ENCODE data around the gene MFAP4. TPM values are rescaled to one million over a fixed set of nuclear protein-coding genes. Genes with fewer than 3 reads are reported as not detected.
A peak's percentile ranks its signal among the peaks of the same experiment; 100 is the strongest.

MFAP4 gene
- total and polyA plus RNA-seq, 2 experiments from 2014 or later = 360 to 739 TPM

GRCh38 chr17:19384723-19385391, 2.1 kb downstream of the MFAP4 start:
- peak overlapping the region; percentile 6 for H3K4me3 ChIP-seq
- H3K27me3 ChIP-seq = no peaks in the 10 kb centered on the region
- H3K4me2 ChIP-seq = peak overlapping the region; percentile 77
- H3K9me3 ChIP-seq (ENCODE audit: low read depth) = no peaks in the 10 kb centered on the region
- peaks cover 58% of the 10 kb centered on the region for H3K4me1 ChIP-seq (ENCODE audit: insufficient read depth)
- H3K79me2 ChIP-seq = peaks cover 29% of the 10 kb centered on the region
- no peak overlapping the region for H2AFZ ChIP-seq
- no peaks in the 10 kb centered on the region for H3K36me3 ChIP-seq (replicated peaks; ENCODE audit: insufficient read depth, low read depth)
- H3K9me2 ChIP-seq (replicated peaks; ENCODE audit: insufficient read depth) = no peaks in the 10 kb centered on the region
- H4K20me1 ChIP-seq (ENCODE audit: insufficient read depth, poor library complexity, severe bottlenecking) = no peaks in the 10 kb centered on the region
- TF ChIP-seq EZH2phosphoT487 (IDR thresholded peaks at IDR 0.05; ENCODE audit: low read depth, severe bottlenecking, unreplicated experiment) (no peak), EZH2 (IDR thresholded peaks at IDR 0.05; ENCODE audit: borderline replicate concordance) (no peak), CTCF (IDR thresholded peaks at IDR 0.05; ENCODE audit: poor library complexity) (no peak)
- peak overlapping the region; percentile 90 for H3K27ac ChIP-seq
- DNase-seq (ENCODE audit: low spot score) = peak; percentile 88
- WGBS (ENCODE audit: low lambda C conversion rate, missing lambda C conversion rate) = 58% methylated on average over 16 of the region's 16 CpGs

GRCh38 chr17:19383681-19384470, 3.1 kb downstream of the MFAP4 start:
- Histone ChIP-seq H3K79me2 (peaks cover 39% of the 10 kb centered on the region), H3K9me2 (replicated peaks; ENCODE audit: insufficient read depth) (no peaks in the 10 kb centered on the region), H3K36me3 (replicated peaks; ENCODE audit: insufficient read depth, low read depth) (no peaks in the 10 kb centered on the region), H3K4me3 (no peak overlapping the region), H3K9me3 (ENCODE audit: low read depth) (no peaks in the 10 kb centered on the region), H3K4me2 (peak overlapping the region; percentile 68), H3K27me3 (no peaks in the 10 kb centered on the region), H3K27ac (peak overlapping the region; percentile 90), H3K4me1 (ENCODE audit: insufficient read depth) (peaks cover 49% of the 10 kb centered on the region), H2AFZ (no peak overlapping the region), H4K20me1 (ENCODE audit: insufficient read depth, poor library complexity, severe bottlenecking) (no peaks in the 10 kb centered on the region)
- no peak for DNase-seq (ENCODE audit: low spot score)
- WGBS (ENCODE audit: low lambda C conversion rate, missing lambda C conversion rate) = 87% methylated on average over 6 of the region's 6 CpGs
- TF ChIP-seq EZH2phosphoT487 (IDR thresholded peaks at IDR 0.05; ENCODE audit: low read depth, severe bottlenecking, unreplicated experiment) (no peak), EZH2 (IDR thresholded peaks at IDR 0.05; ENCODE audit: borderline replicate concordance) (no peak), CTCF (IDR thresholded peaks at IDR 0.05; ENCODE audit: poor library complexity) (no peak)

- H2AFZ ChIP-seq = no peak overlapping the region
- H3K79me2 ChIP-seq = peaks cover 43% of the 10 kb centered on the region
- no peak for DNase-seq (ENCODE audit: low spot score)
- WGBS (ENCODE audit: low lambda C conversion rate, missing lambda C conversion rate) = 86% methylated on average over 13 of the region's 13 CpGs
- H3K9me2 ChIP-seq (replicated peaks; ENCODE audit: insufficient read depth) = no peaks in the 10 kb centered on the region
- H3K4me2 ChIP-seq = no peak overlapping the region
- H3K27ac ChIP-seq = no peak overlapping the region
- no peaks in the 10 kb centered on the region for H3K36me3 ChIP-seq (replicated peaks; ENCODE audit: insufficient read depth, low read depth)
- no peaks in the 10 kb centered on the region for H4K20me1 ChIP-seq (ENCODE audit: insufficient read depth, poor library complexity, severe bottlenecking)
- peaks cover 38% of the 10 kb centered on the region for H3K4me1 ChIP-seq (ENCODE audit: insufficient read depth)
- H3K27me3 ChIP-seq = no peaks in the 10 kb centered on the region
- no peak overlapping the region for H3K4me3 ChIP-seq
- TF ChIP-seq EZH2phosphoT487 (IDR thresholded peaks at IDR 0.05; ENCODE audit: low read depth, severe bottlenecking, unreplicated experiment) (no peak), CTCF (IDR thresholded peaks at IDR 0.05; ENCODE audit: poor library complexity) (no peak), EZH2 (IDR thresholded peaks at IDR 0.05; ENCODE audit: borderline replicate concordance) (no peak)
- no peaks in the 10 kb centered on the region for H3K9me3 ChIP-seq (ENCODE audit: low read depth)
These were observed 4.2 kb downstream of the MFAP4 start for GRCh38 chr17:19382531-19383444.
